D721Med (cell line): ENCODE data around the gene TLE2.
"Not testable (repeated sequence)": the region's sequence is repeated elsewhere in the genome, so short reads cannot be mapped to it uniquely, and the experiment has no call there.

Experiments used
- DNase-seq: peaks from one replicate; pipeline ENCODE4 v3.0.0; 2011; ENCODE audit warnings: low spot score; ENCODE audit not compliant: insufficient read length
- FAIRE-seq: peaks from 2 replicates; lab custom pipeline; 2011; peaks lifted over from hg19 to GRCh38; lab: Jason Lieb, UNC
- TF ChIP-seq, protein P1 (sequence below): IDR thresholded peaks from 2 replicates; pipeline ENCODE4 v1.5.1; 2012; ENCODE audit warnings: mild to moderate bottlenecking, control low read depth; ENCODE audit not compliant: insufficient read depth; ENCODE audit errors: missing control alignments

TLE2 gene

DNA sequence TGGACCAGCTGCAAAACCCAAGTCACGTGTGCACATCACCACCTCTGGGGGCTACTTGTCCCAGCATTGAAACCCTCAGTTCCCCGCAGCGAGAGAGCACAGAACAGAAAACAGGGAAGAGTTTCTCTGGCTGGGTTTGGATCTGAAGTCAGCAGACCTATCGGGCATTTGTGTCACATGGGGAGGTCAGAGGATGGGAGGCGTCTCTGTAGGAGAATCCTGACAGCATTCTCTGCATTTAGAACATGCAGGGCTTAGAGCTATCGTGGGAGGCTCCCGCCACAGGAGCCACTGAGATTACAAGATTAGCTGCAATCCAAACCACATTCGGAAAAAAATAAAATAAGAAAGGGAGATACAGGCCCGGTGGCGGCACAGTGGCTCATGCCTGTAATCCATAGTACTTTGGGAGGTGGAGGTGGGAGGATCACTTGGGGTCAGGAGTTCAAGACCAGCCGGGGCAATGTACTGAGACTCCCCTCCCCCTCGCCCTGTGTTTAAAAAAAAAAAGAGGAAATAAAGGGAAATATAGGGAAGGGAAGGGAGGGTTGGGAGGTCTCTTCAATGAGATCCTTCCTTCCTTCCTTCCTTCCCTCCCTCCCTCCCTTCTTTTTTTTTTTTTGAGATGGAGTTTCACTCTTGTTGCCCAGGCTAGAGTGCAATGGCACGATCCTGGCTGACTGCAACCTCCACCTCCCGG, 54.6 kb downstream of the TLE2 start:
- DNase-seq (no peak), FAIRE-seq (no peak)
- TF ChIP-seq, protein P1, sequence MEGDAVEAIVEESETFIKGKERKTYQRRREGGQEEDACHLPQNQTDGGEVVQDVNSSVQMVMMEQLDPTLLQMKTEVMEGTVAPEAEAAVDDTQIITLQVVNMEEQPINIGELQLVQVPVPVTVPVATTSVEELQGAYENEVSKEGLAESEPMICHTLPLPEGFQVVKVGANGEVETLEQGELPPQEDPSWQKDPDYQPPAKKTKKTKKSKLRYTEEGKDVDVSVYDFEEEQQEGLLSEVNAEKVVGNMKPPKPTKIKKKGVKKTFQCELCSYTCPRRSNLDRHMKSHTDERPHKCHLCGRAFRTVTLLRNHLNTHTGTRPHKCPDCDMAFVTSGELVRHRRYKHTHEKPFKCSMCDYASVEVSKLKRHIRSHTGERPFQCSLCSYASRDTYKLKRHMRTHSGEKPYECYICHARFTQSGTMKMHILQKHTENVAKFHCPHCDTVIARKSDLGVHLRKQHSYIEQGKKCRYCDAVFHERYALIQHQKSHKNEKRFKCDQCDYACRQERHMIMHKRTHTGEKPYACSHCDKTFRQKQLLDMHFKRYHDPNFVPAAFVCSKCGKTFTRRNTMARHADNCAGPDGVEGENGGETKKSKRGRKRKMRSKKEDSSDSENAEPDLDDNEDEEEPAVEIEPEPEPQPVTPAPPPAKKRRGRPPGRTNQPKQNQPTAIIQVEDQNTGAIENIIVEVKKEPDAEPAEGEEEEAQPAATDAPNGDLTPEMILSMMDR: no peak

DNA sequence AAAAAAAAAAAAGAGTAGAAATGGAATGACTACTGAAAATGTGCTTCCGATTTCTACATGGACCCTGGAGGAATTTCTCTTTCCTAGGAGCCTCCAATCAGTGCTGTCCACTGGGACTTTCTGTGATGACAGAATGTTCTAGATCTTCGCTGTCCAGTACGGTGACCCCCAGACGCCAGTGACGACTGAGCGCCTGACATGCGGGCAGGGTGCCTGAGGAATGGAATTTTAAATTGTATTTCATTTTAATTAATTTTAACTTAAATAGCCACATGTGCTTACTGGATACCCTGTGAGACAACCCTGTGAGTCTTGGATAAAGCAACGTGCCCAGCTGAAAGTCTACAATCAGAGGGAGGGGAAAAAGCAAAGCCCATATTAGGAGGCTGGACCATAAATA, 55.9 kb downstream of the TLE2 start:
- DNase-seq: no peak
- FAIRE-seq: no peak

DNA sequence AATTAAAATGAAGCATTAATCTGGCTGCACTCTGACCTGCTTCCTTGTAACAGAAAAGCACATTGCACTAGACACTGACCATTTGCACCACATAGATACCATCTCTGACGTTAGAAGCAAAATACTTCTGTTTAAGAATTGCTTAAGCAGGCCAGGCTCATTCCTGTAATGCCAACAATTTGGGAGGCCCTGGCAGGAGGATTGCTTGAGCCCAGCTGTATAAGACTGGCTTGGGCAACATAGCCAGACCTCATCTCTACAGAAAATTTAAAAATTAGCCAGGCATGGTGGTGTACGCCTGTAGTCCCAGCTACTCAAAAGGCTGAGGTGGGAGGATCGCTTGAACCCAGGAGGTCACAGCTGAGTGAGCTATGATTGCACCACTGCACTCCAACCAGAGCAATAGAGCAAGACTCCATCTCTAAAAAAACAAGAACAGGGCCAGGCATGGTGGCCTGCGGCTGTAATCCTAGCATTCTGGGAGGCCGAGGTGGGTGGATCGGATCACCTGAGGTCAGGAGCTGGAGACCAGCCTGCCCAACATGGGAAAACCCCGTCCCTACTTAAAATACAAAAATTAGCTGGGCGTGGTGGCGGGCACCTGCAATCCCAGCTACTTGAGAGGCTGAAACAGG, 58.8 kb downstream of the TLE2 start:
- FAIRE-seq (no peak), DNase-seq (no peak)
- TF ChIP-seq, protein P1: no peak

More for the DNA sequence above, 55.9 kb downstream of the TLE2 start:
- TF ChIP-seq, protein P1: no peak

DNA sequence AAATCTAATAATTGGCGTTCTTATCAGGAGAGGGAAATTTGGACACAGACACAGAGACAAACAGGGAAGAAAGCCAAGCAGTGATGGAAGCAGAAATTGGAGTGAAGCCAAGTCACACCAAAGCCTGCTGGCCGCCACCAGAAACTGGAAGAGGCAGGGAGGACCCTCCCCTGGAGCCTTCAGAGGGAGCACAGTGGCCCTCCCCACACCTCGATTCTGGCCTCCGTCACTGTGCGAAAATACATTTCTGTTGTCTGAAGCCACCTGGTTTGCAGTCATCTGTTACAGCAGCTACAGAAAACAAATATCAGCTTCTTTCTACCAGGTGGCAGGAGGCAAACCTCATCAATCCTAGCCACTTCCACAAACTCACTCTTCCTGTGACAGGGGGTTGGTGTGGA, 60.0 kb downstream of the TLE2 start:
- DNase-seq (no peak), FAIRE-seq (no peak)
- TF ChIP-seq, protein P1: no peak

DNA sequence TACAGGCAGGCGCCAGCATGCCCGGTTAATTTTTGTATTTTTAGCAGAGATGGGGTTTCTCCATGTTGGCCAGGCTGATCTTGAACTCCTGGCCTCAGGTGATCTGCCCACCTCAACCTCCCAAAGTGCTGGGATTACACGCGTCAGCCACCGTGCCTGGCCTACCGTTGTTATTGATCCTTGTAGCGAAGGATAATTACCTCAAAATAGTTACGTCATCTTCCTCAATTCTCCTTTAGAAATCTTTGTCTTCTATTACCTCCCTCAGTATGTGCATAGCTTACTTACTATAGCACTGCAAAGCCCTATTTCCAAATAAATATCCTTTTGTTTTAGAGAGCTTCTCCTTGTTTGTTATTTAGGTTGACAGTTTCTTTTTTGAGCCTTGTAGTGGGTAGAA, 61.1 kb downstream of the TLE2 start:
- FAIRE-seq (no peak), DNase-seq (no peak)
- TF ChIP-seq, protein P1: no peak

DNA sequence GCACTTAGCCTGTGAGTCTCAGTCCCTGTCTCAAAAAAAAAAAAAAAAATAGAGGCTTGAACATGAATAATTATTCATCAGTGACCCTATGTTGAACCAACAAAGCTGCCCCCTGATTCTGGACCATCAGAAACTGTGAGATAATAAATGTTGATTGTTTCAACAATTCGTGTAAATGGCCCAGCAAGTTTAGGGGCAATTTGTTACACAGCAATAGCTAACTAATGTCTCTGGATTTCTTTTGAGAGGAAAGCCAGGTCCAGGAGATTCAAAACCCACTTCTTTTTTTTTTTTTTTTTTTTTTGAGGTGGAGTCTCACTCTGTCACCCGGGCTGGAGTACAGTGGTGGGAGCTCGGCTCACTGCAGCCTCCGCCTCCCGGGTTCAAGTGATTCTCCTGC, 64.2 kb downstream of the TLE2 start:
- TF ChIP-seq, protein P1: no peak
- DNase-seq: no peak
- FAIRE-seq: no peak

DNA sequence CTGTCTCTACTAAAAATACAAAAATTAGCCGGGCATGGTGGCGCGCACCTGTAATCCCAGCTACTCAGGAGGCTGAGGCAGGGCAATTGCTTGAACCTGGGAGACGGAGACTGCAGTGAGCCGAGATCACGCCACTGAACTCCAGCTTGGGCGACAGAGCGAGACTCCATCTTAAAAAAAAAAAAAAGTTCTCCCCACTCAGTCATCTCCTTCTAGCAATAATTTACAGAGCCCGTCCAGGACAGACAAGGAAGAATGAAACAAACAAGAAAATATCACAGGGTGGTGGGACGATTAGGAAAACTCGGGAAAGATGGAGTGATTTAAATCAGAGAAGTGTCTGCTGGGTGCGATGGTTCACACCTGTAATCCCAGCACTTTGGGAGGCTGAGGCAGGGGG, 65.4 kb downstream of the TLE2 start:
- not testable (repeated sequence) for FAIRE-seq, DNase-seq
